GM18498 (cell line): ENCODE results near the gene TENM4.
"Not testable (repeated sequence)": the region's sequence is repeated elsewhere in the genome, so short reads cannot be mapped to it uniquely, and the experiment has no call there.

Experiments
- ATAC-seq: cut with Tn5 transposase; IDR thresholded peaks from one replicate; pipeline ENCODE4 v1.9.1; 2021; ENCODE audit warnings: mild to moderate bottlenecking, moderate library complexity; ENCODE audit not compliant: unreplicated experiment

TENM4 gene

GRCh38 chr11:78991681-78992080 lies 449.1 kb downstream of the TENM4 start:
- no peak for ATAC-seq

DNA sequence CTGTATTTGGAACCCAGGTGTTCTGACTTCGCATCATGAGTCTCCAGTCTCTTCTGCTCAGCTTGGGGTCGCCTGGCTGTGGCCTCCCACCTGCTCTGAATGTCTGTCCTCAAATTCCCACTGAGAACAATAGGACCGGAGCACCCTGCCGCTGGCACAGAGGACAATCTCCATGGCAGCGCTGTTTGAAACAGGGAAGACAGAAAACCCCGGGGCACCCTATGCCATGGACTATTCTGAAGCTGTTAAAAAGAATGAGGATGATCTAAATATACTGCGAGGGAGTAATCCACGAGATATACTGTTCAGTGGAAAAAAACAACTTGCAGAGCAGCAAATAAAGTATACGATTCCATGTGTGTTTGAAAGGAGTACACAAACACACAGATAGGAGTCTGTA lies 450.6 kb downstream of the TENM4 start:
- ATAC-seq, result no peak

DNA sequence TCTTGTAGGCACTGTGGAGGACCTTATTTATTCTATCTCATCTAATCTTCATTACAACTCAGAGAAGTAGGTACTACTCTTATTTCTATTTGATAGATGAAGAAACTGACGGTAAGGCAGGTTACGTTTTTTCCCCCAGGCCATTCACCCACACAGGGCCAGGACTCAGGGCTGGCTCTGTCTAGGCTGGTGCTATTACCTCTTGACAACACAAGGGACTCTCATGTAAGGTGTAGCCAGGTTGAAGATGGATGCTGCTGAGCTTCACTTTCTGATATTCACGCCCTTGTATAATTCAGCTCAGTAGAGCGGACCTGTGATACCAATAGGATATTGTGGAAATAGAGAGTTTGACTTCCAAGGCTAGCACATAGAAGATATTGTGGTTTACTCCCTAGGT lies 453.1 kb downstream of the TENM4 start:
- no peak for ATAC-seq

DNA sequence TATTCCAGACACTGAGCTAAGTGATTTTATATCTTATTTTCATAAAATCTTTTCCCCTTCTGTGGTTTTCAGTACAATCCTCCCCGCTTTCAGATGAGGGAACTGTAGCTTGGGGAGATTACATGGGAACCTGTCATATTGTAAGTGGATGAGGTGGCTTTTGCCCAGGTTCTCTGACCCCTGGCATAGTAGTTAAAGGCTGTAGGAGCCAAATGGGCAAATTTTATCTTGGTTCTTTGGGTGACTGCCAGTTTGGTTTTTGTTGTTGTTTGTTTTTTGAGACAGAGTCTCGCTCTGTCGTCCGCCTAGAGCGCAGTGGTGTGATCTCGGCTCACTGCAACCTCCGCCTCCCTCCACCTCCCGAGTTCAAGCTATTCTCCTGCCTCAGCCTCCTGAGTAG lies 454.5 kb downstream of the TENM4 start:
- no peak for ATAC-seq

GRCh38 chr11:78985663-78986062 lies 455.2 kb downstream of the TENM4 start:
- ATAC-seq, result no peak

DNA sequence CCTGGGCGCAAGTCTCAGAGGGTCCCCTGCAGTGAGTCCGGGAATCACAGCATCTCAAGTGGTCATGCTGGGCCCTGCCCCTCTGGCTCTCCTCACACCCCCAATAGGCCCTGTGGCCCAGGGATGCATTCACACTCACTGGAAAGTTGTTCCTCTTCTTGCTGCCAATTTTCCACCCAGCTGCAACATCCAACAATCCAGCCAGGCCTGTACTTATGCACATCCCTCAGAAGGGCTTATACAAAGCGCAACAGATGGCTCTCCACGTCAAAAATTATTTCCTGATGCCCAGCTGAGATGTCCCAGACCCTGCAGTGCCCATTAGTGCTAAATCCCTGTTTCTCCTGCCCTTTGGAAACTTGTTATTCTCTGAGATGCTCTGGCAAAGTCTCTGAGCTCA lies 458.4 kb downstream of the TENM4 start:
- ATAC-seq, result no peak

GRCh38 chr11:78981153-78981552 lies 459.7 kb downstream of the TENM4 start:
- ATAC-seq, result no peak

DNA sequence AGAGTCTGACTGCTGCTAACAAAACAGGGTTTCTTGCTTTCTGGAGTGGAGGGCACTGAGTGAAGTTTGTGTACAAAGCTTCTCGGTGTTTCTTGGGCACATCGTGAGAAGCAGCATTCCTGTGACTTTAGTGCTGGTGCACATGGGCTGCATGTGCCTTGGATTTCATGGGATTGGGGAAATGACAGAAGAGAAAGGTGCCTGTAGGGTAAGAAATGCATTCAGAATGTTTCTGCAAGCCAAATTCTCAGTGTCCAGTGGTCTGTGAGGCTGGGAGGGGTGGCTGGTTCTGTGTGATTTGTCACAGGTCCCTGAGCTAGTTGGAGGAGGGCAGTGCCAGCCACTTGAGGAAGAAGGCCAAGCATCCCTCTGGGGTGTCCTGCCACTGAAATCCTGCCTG lies 462.0 kb downstream of the TENM4 start:
- no peak for ATAC-seq

- not testable (repeated sequence) for ATAC-seq
Measured at GRCh38 chr11:78977848-78978247, 463.0 kb downstream of the TENM4 start.

DNA sequence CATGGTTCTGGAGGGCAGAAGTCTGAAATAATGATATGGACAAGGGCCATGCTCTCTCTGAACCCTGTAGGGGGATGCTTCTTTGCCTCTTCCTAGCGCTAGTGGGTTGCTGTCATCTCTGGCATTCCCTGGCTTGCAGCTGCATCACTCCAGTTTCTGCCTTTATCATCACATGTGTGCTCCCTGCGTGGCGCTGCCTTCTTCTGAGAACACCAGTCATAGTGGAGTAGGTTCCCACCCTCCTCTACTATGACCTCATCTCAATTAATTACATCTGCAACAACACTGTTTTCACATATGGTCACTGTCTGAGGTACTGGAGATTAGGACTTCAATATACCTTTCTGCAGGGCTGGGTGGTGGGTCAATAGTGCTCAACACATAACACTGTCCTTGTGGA lies 463.8 kb downstream of the TENM4 start:
- ATAC-seq, result no peak

GRCh38 chr11:78975081-78975480 lies 465.7 kb downstream of the TENM4 start:
- no peak for ATAC-seq

DNA sequence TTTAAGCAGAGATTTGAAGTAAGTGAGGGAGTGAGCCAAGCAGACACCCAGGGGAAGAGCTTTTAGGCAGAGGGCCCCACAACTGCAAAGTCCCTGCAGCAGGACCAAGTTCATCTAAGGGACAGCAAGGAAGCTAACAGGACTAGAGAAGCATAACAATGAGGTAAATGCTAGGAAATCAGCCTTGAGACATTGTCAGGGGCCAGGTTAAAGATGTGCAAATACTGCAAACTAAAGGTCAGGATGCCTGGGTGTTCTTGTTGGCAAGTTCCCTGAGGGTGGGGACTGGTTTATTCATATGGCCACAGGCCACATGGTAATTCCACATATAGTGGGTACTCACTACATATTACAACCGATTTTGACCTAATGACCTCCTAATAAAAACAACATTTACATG lies 467.0 kb downstream of the TENM4 start:
- no peak for ATAC-seq

DNA sequence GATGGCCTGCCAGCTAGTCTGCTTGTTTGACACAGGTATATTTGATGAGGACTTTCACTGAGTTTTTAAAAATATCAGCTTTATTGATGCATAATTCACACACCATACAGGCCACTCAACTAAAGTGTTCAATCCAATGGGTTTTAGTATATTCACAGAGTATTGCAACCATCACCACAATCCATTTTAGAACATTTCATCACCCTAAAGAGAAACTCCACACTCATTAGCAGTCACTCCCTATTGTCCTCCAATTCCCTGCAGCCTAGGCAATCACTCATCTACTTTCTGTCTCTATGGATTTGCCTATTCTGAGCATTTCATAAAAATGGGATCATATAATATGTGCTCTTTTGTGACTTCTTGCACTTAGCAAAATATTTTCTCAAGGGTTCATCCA lies 468.2 kb downstream of the TENM4 start:
- ATAC-seq, result no peak

- ATAC-seq, result no peak
Measured at GRCh38 chr11:78972177-78972576, 468.7 kb downstream of the TENM4 start.

- no peak for ATAC-seq
Measured at GRCh38 chr11:78967811-78968210, 473.0 kb downstream of the TENM4 start.

GRCh38 chr11:78965432-78965831 lies 475.4 kb downstream of the TENM4 start:
- ATAC-seq, result no peak

DNA sequence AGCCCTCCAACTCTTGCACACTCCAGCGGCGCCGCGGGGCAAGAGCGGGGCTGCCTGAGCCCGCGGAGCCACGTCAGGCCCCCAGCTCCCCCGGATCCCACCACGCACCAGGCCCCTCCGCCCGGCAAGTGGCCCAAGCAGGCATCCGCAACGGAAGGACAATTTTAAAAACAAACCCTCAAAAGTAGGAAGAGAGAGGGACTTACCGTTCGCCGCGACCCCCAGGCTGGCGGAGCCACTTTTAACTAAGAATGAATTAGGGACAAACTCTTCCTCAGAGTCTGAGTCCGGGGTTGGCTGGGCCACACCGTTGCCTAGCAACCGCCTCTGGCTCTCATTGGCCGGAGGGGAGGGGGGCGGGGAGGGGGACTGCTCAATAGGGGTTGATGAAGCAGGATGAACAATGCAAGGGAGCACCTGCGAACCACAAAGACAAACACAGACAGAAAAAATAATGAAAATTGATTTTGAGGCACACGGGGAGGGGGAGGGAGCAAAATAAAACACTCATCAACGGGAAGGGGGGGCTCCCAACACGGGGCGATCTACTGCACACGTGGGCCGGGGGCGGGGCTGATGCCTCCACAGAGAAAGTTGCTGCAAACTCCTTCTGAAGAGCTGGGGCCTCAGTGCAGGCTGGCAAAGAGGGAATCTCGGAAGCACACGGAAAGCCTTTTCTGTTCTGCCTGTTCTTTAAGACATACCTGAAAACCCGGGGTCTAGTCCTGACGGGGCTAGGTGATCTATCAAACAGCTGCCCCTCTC lies 478.7 kb downstream of the TENM4 start:
- ATAC-seq, result no peak

- ATAC-seq, result no peak
Measured at GRCh38 chr11:78961247-78961646, 479.6 kb downstream of the TENM4 start.

- ATAC-seq, result no peak
Measured at GRCh38 chr11:78958444-78958843, 482.4 kb downstream of the TENM4 start.

- no peak for ATAC-seq
Measured at GRCh38 chr11:78957476-78958245, 483.2 kb downstream of the TENM4 start.

- no peak for ATAC-seq
Measured at GRCh38 chr11:78954696-78955095, 486.1 kb downstream of the TENM4 start.

DNA sequence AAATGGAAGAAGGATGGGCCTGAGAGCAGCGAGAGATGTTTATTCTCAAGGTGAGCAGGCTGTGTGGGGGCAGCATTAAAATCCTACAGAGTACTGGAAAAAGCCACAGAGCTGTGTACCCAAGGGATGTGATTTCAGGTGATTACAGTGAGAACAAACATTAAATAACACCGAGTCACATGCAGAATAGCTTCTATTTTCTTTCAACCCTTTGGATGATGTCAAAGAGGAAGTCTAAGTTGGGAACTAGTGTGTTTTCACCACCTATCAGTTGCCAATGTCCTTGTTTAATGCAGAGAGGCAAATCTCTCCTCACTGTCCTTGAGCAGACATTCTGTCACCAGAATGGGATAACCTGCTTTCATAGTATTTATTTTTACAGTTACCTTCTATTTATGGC lies 486.6 kb downstream of the TENM4 start:
- ATAC-seq, result no peak
